Panc1 (cell line): ENCODE measurements around the gene SLC46A2. TPM values are rescaled to one million over a fixed set of nuclear protein-coding genes. Genes with fewer than 3 reads are reported as not detected.

ENCODE experiments used
- ATAC-seq: fragments of 200-7000 bp; cut with Tn5 transposase; 2 replicates; pipeline ENCODE4 v1.9.1; 2020; ENCODE audit warnings: mild to moderate bottlenecking, moderate library complexity
- BruUV-seq: library from RNA; stranded (reverse); fragments of 400-500 nt; replicated peaks from 2 replicates; lab custom pipeline; 2021; lab: Mats Ljungman, UMichigan
- CTCF ChIA-PET: fragments of 300-600 bp; sonication (Branson Sonifier 250); formaldehyde crosslinking; loops from one replicate; lab custom pipeline; 2022; ENCODE audit warnings: antibody characterized with exemption; lab: Charles Lee
- POLR2A ChIA-PET: fragments of 300-600 bp; sonication (Branson Sonifier 250); formaldehyde crosslinking; loops from one replicate; lab custom pipeline; 2022; ENCODE audit warnings: antibody characterized with exemption; lab: Charles Lee
- DNase-seq: peaks from one replicate; pipeline ENCODE4 v3.0.0-alpha.2; 2010; ENCODE audit warnings: low read depth, low spot score
- H3K27ac ChIP-seq: 2 replicates; pipeline ENCODE4 v1.5.1; 2011; ENCODE audit warnings: mild to moderate bottlenecking, low read length, inconsistent platforms
- H3K27me3 ChIP-seq: fragments of 200-500 bp; sonication (Bioruptor generic); 2 replicates; pipeline ENCODE4 v1.6.0; 2014; ENCODE audit warnings: low read length, inconsistent platforms; ENCODE audit not compliant: control insufficient read depth, insufficient read depth
- H3K36me3 ChIP-seq: fragments of 200-500 bp; sonication (Bioruptor generic); 2 replicates; pipeline ENCODE4 v1.5.1; 2014; ENCODE audit warnings: inconsistent platforms, mild to moderate bottlenecking, low read length, moderate library complexity; ENCODE audit not compliant: control insufficient read depth, insufficient read depth
- H3K4me1 ChIP-seq: 2 replicates; pipeline ENCODE4 v1.5.1; 2011; ENCODE audit warnings: inconsistent platforms, mild to moderate bottlenecking, low read length, moderate library complexity; ENCODE audit not compliant: control insufficient read depth, insufficient read depth
- H3K4me3 ChIP-seq, 2 experiments: 2 replicates each; pipeline ENCODE4 v1.5.1; 2011 to 2012; ENCODE audit warnings: low read depth in 2 of 2, low read length in 2 of 2, mild to moderate bottlenecking in 2 of 2, inconsistent platforms in 1 of 2, moderate library complexity in 1 of 2
- H3K9me3 ChIP-seq: fragments of 200-500 bp; sonication (Bioruptor generic); 2 replicates; pipeline ENCODE4 v1.5.1; 2014; ENCODE audit warnings: low read depth, mild to moderate bottlenecking, inconsistent platforms, low read length, moderate library complexity; ENCODE audit not compliant: control insufficient read depth, insufficient read depth
- CTCF ChIP-seq: fragments of 450-650 bp; IDR thresholded peaks from 2 replicates; pipeline ENCODE4 v1.5.1; 2017; ENCODE audit warnings: mild to moderate bottlenecking
- POLR2AphosphoS5 ChIP-seq: IDR thresholded peaks from 2 replicates; pipeline ENCODE4 v1.6.1; 2012; ENCODE audit warnings: mild to moderate bottlenecking, low read depth, low read length, moderate library complexity
- REST ChIP-seq, 2 experiments: IDR thresholded peaks; 2 replicates each; pipeline ENCODE4 v1.6.1; 2011 to 2012; ENCODE audit warnings: low read depth in 2 of 2, control low read depth in 1 of 2, low read length in 1 of 2, mild to moderate bottlenecking in 1 of 2, moderate library complexity in 1 of 2; ENCODE audit not compliant: insufficient read depth in 1 of 2
- SIN3A ChIP-seq: IDR thresholded peaks from 2 replicates; pipeline ENCODE4 v1.6.1; 2012; ENCODE audit warnings: low read depth, mild to moderate bottlenecking, low read length, moderate library complexity, borderline replicate concordance; ENCODE audit not compliant: insufficient read depth
- TCF7L2 ChIP-seq: IDR thresholded peaks from 2 replicates; pipeline ENCODE4 v1.6.1; 2011; ENCODE audit warnings: mild to moderate bottlenecking, low read depth, low read length, inconsistent platforms
- in situ Hi-C: cut with HindIII; loops from 2 replicates; pipeline ENCODE4 v1.10.0; 2016; ENCODE audit warnings: low sequenced_read_pairs, low pct_unique_long_range_greater_than_20kb
- intact Hi-C: fragments of 100-400 bp; cut with micrococcal nuclease; formaldehyde crosslinking; loops from one replicate; pipeline ENCODE4 v1.10.0; 2022; ENCODE audit not compliant: unreplicated experiment
- total RNA-seq: library from RNA; stranded (reverse); gene quantifications from one replicate; pipeline ENCODE4 v1.2.1, GENCODE V29; 2021; ENCODE audit not compliant: unreplicated experiment

The SLC46A2 gene
- total RNA-seq, 1 experiment from 2014 or later: not detected

GRCh38 chr9:112839331-112839730 lies 51.3 kb downstream of the SLC46A2 start:
- Histone ChIP-seq H3K9me3 (no peaks in the 10 kb centered on the region), H3K4me1 (no peaks in the 10 kb centered on the region), H3K27ac (no peak overlapping the region), H3K27me3 (no peaks in the 10 kb centered on the region), H3K4me3 (no peak overlapping the region), H3K36me3 (no peaks in the 10 kb centered on the region)
- POLR2A ChIA-PET: no interaction called here
- ATAC-seq (no peak), DNase-seq (no peak)
- TF ChIP-seq POLR2AphosphoS5 (no peak), SIN3A (no peak), TCF7L2 (no peak), CTCF (no peak), REST (IDR thresholded peaks at IDR 0.05; ENCODE audit: insufficient read depth in 1 of 2, low read depth in 2 of 2, low read length in 1 of 2) (no peak)
- in situ Hi-C loops: no loop called here
- CTCF ChIA-PET: no interaction called here
- BruUV-seq: no TSS peak
- intact Hi-C loops: no loop called here

- CTCF ChIA-PET: no interaction called here
- BruUV-seq: no TSS peak
Observed at GRCh38 chr9:112838342-112838741, 52.3 kb downstream of the SLC46A2 start.

More at GRCh38 chr9:112838342-112838741, 52.3 kb downstream of the SLC46A2 start:
- DNase-seq: no peak
- in situ Hi-C loops: no loop called here
- H3K27me3 ChIP-seq: no peaks in the 10 kb centered on the region
- no peak for ATAC-seq
- H3K9me3 ChIP-seq: no peaks in the 10 kb centered on the region
- no peaks in the 10 kb centered on the region for H3K36me3 ChIP-seq
- no peak overlapping the region for H3K27ac ChIP-seq
- TF ChIP-seq POLR2AphosphoS5: no peak
- no peak for TF ChIP-seq REST (IDR thresholded peaks at IDR 0.05; ENCODE audit: insufficient read depth in 1 of 2, low read depth in 2 of 2, low read length in 1 of 2)
- TF ChIP-seq CTCF: no peak
- intact Hi-C loops: no loop called here
- no peak overlapping the region for H3K4me3 ChIP-seq
- H3K4me1 ChIP-seq: no peaks in the 10 kb centered on the region
- POLR2A ChIA-PET: no interaction called here
